Activated gamma-delta T cell (primary cell): ENCODE measurements around the gene CKAP4.

Experiments
- DNase-seq: peaks from one replicate; lab custom pipeline; 2025; lab: John Stamatoyannopoulos, UW

Gene CKAP4

DNA sequence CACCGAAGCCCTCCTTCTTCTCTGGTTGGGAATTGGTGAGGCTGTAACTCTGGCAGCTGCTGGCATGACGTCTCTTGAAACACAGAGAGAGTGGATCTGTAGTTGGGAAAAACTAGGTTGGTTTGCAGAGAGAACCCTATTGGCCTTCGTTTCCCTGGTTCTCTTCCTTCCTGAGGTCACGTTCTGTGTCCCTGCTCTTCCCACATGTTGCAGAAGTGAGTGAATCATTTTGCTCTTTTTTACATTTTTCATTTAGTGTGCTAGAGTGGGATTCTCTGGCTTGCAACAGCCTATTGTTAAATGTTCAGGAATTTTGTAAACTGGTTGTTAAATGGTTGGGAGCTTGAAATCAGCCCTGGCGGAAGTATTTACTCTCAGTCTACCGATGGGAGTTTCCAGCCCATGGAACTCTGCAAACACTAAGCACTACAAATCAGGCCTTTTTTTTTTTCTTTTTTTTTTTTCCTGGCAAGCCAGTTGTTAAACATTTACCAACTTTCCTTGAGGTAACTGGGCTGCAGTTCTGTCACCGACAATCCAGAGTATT is 26.8 kb upstream of the CKAP4 start:
- no peak for DNase-seq

DNA sequence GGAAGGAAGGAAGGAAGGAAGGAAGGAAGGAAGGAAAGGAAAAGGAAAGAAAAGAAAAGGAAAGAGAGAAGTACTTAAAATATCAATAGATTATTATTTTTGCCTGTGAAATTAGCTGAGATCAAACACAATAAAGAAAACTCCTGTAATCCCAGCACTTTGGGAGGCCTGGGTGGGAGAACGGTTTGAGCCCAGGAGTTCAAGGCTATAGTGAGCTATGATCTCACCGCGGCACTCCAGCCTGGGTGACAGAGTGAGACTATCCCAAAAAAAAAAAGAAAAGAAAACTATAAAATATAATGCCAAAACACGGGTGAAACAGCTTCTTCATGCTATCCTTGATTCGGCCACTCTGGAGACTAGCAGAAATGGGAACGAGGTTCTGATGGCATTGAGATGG is 26.2 kb upstream of the CKAP4 start:
- no peak for DNase-seq

DNA sequence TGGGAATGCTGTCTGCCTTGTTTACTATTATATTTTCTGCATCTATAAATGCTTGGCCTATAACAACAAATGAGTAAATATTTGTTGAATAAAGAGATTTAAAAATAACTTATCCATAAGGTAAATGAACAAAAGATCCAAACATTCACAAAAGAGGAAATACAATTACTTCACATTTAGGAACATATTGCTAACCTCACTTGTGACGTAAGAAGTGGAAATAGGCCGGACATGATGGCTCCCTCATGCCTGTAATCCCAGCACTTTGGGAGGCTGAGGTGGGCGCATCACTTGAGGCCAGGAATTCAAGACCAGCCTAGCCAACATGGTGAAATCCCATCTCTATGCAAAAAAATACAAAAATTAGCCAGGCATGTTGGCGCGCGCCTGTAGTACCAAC is 25.7 kb upstream of the CKAP4 start:
- no peak for DNase-seq

DNA sequence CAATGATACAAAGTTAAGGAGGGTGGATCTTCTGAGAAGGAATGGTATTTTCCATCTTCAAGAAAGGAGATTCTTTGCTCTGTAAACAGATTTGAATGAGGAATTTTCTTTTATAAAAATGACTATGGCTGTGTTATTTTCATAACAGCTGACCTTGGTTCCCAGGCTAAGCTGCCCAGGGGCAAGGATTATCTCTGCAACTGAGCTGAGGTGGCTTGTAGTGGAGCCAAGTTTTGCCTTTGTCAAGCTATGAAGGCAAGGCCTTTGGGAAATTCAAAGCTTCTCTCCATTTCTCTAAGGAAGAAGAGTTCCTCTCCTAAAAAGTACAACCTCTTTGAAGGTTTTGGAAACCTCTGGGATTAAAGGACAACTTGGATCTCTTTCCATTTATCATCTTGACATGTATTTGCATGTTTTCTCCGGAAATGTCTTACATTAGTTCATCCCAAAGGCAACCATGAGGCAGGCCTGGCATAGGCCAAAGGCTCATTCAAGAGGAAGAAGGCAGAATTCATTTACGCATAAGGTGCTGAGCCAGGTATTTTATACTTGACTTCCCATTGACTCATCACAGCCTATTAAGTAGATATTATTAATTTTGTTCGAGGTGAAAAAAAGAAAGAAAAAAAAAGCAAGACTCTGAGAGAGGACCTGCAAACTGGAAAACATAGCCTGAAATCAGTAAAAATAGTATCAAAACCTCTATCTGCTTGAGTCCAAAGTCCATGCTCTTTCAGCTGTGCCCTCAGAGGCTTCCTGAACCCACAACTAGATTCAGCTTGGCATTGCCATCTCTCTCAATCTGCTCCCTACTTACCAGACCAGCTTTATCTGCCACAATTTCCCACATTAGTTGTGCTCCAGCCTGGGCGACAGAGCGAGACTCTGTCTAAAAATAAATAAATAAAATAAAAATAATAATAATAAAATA is 24.0 kb upstream of the CKAP4 start:
- no peak for DNase-seq

DNA sequence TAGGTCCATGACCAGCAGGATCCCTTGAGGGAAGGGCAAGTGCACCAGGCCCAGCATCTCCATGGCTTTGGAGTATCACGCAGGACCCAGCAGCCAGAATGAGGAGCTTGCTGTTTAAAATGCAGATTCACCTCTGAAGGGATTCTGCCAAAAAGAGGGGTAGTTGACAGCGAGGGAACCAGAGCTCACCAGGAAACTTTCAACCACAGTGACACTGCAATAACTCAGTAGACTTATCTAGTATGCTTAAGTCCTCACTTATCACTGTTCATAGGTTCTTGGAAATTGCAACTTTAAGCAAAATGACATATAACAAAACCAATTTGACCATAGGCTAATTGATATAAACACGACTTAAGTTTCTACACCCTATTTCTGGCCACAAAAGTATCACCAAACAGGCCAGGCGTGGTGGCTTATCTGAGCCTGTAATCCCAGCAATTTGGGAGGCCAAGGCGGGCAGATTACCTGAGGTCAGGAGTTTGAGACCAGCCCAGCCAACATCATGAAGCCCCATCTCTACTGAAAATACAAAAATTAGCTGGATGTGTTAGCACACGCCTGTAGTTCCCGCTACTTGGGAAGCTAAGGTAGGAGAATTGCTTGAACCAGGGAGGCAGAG is 21.4 kb upstream of the CKAP4 start:
- DNase-seq: no peak

DNA sequence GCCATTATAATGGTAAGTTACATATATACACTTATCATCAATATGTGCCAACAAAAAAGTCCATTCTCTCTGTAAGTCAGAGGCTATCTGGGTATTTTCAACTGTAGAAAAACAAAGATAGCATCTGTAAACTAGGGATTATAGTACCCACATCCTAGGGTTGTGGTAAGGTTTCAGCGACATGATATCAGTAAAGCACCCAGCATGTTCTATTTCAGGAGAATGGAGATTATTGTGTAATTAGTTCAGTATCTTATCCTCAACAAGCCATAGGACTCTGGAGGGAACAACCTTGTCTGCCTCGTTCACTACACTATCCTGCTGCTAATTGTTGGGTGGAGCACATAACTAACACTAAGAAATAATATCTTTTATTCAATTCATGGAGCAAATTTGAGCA is 19.7 kb upstream of the CKAP4 start:
- DNase-seq: no peak

DNA sequence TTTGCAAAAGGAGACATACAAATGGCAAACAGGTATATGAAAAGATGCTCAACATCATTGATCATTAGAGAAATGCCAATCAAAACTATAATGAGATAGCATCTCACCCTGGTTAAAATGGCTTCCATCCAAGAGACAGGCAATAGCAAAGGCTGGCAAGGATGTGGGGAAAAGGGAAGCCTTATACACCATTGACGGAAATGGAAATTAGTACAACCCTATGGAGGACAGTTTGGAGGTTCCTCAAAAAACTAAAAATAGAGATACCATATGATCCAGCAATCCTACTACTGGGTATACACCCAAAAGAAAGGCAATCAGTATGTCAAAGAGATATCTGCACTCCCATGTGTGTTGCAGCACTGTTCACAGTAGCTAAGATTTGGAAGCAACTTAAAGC is 17.3 kb upstream of the CKAP4 start:
- no peak for DNase-seq

DNA sequence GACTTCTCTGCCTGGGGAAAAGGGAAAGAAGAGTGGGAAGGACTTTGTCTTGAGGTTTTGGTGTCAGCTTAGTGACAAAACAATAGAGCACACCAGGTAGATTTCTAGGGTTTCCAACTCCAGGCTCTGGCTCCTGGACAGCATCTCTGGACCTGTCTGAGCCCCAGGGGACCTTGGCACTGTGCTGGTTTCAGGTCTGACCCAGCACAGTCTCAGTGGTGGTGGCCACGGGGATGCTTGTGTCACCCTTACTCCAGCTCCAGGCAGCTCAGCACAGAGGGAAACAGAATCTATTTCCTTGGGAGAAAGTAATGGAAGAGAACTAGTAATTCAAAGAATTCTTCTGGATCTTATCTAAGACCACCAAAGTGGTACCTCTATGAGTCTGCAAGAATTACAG is 11.1 kb upstream of the CKAP4 start:
- no peak for DNase-seq

DNA sequence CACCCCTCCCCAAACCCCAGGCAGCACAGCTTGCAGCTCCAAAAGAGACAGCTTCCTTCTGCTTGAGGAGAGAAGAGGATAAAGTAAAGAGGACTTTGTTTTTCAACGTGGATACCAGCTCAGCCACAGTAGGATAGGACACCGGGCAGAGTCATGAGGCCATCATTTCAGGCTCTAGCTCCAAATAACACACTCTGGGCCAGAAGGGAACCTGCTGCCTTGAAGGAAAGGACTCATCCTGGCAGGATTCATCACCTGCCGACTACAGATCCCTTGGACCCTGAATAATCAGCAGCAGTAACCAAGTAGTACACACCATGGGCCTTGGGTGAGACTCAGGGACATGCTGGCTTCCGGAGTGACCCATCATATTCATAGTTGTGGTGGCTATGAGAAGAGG is 10.4 kb upstream of the CKAP4 start:
- no peak for DNase-seq

DNA sequence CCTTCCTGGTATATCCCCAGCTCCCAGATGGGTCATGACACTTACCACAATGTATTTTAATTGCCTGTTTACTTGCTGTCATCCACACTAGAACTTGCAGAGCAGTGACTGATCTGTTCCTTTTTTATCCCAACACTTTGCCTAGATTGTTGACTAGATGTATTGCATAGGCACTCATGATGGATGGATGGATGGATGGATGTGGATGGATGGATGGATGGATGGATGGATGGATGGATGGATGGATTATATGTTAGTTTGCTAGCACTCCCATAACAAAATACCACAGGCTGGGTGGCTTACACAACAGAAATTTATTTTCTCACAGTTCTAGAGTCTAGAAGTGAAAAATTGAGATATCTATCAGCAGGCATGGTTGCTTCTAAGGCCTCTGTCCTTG is 8.7 kb upstream of the CKAP4 start:
- DNase-seq: no peak

DNA sequence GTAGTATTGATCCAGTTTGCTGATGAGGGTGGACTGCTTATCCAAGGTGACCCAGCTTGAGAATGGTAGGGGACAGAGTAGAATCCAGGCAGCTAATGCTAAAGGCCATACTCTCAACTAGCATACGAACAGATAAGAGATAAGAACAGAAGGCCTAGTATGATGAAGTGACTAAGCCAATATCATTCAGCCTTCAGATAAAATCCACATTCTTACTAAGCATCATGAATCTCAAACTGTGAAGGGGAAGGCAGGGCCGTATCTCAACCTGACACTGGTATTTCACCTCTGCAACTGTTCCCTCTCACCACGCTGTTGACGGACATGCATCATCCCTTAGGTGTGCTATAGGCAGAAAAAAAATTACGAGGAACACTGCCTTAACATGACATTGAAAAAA is 8.1 kb upstream of the CKAP4 start:
- DNase-seq: no peak

DNA sequence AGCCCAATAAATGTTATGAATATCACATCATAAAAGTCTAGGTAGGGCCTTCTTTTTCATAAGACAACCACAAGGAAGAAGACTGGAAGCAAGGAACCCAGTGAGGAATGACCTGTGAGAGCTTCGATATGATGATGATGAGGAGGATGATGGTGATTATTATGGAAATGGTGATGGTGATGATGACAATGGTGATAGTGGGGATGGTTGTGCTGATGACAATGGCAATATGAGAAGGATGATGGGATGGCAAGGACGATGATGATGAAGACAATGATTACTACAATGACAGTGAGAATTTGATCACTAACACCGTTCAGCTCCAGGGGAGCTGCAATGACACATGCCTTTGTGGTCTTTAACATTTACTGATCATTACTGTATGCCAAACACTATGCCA is 7.7 kb upstream of the CKAP4 start:
- DNase-seq: no peak

DNA sequence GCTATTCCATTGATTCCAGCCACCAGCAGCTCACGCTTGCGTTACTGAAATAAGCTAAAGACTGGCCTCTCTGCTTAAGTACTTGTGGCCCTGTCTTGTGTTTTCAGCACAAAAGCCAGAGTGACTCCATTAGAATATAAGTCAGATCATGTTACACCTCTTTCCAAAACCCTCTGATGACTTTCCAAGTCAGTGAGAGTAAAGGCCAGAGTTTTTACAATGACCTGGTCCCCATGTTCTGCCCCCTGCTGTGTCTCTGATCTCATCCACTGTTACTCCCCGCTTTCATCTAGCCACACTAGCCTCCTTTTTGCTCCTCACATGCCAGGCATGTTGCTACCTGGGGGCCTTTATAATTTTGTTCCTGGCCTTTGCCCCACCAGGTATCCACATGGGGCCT is 6.9 kb upstream of the CKAP4 start:
- no peak for DNase-seq

DNA sequence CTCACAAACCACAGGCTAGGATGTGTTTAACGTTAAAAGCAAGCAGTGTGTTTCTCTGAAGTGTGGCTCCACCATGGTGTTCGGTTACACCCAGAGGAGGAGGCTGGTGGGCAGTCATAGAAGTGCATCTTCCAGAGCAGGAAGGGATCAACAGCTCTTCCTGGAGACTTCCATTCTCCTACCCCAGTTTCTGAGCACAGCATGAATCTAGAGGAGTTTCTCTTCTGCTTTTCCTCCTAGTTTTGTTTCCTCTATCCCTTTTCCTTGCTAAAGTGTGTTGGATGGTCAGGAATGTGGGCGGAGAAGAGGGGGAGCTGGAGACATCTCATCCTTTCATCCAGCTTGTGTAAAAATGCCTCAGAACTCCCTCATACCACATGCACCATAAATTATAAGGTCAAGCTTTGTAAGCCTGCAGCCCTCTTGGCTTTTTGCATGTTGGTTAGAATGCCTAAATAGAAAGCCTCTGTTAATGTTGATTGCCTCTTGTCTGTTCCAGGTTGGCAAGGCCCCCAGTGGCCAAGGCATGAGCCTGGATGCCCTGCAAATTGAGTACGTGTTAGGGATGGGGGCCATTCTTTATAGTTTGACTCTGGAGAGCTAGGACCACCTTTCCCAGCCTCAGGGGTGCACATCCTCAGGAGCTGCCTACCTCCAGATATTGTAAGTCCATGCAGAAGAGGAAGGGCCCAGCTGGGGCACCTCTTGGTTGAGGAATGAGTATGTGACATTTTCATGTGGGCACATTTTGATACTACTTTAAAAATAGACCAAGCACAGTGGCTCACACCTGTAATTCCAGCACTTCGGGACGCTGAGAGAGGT is 4.0 kb upstream of the CKAP4 start:
- DNase-seq: no peak

DNA sequence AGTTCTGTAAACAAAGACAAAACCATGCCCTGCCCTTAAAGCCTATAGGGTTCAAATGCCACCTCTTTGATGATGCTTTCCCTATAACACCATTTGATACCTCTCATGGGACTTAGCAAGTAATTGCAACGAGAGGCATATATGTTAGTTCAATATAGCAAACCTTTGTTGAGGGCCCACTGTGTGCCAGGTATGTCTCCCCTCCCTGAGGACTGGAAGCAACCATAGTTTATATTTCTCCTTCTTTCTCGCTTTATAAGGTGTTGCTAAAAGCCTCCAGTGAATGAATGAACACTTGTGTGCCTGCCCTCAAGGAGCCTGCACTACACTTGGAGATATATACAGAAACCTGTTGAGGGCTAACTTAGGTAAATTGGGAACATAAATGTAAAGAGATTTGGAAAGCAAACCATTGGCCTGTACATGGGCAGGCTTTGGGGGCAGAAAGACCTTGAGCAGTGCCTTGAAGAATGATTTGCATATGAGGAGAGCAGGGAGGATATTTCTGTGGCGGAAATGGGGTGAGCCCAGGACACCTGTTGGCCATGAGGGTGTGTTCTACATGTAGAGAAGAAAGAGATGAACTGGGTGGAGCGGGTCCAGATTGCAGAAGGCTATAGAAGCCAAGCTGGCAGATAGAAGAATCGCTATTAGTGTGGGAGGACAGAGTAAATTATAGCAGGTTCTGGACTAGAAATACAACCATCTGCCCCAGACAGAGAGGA is 1.8 kb upstream of the CKAP4 start:
- no peak for DNase-seq

DNA sequence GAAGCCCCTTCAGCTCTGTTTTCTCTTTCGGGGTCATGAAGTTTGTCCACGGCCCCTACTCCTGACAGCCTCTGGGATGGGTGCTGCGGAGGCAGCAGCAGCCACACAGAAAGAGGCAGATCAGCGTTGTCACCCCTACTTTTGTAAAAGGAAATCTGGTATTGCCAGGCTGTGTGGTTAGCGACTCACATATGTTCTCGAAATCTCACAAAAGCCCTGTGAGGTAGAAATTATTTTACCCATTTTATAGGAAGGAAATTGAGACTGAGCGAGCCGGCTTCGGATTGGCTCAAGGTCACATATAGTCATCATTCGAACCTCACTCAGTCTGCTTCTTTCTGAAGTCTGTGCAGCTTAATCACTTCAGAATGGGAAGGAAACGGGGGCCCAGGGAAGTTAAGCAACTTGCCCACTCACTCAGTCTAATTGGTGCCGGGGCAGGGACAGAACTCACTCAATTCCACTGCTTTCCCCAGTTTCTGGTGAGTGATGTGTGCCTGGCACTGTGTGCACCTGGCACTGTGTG is 1.1 kb upstream of the CKAP4 start:
- DNase-seq: no peak

DNA sequence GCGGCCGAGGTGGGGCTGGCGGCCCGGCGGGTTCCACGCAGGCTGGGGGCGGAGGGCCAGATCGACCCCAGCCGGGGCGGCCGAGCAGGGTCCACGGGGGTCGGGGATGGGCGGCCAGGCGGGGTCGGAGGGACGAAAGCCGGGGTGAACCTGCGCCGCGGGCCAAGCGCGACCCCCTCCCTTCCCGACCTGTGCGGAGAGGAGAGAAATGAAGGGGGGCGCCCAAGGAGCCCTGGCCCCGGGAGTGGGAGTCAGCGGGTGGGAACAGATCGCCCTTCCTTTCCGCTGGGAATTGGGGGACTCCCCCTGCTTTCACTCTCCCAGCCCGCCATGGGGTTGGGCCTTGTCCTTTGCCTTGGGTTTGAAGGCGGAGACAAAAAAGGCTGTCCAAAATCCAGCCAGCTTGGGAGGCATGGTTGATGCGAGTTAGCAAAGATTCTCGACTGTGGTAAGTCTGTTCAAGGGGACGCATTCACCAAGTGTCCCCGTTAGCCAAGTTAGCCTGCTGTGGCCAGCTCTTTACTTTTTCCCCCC is 559 bp upstream of the CKAP4 start:
- DNase-seq: no peak

DNA sequence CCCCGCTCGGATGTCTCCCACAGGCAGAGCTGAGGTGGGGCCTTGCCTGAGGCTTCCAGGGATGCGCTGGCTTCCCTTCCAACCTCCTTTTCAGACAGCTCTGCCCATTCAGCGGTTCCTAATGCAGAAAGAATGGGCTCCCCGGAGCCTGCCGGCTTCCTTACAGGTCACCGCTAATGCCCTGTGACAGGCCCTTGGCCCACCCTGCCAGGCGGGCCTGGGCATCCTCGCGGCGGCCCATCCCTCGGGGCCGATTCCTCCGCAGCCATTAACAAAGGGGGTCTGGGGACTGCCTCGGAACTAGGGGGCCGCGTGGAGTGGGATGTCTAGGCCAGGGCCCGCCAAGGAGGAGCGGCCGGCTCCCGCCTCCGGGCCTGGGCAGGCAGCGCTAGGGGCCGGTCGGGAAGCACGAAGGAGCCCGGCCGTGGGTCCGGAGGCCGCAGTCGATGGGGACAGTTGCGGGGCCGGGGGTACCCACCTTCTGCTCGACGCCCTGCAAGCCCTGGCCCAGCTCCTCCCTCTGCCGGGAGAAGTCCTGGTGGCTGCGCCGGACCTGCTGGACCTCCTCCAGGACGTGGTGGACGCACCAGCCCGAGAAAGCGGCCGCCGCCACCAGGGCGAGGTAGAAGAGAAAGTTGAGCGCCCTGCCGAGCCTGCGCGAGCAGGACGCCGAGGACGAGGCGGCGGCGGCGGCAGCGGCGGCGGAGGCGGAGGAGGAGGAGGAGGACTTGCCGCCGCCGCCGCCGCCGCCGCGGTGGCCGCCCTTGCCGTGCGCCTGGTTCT is 738 bp downstream of the CKAP4 start:
- peak; percentile 61 for DNase-seq

DNA sequence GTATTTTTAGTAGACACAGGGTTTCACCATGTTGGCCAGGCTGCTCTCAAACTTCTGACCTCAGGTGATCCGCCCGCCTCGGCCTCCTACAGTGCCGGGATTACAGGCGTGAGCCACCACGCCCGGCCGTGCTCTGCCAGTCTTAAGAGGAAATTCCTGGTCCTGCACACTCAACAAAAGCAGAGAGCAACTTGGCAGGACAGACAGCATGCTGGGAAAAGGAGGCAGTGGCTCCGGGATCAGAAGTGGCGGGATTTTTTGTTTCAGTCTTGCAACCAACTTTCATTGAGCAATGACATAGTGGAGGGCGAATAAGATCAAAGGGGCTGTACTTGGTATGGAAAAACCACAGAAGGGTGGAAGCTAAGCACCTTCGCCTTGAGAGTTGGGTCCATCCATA is 2.1 kb downstream of the CKAP4 start:
- no peak for DNase-seq

DNA sequence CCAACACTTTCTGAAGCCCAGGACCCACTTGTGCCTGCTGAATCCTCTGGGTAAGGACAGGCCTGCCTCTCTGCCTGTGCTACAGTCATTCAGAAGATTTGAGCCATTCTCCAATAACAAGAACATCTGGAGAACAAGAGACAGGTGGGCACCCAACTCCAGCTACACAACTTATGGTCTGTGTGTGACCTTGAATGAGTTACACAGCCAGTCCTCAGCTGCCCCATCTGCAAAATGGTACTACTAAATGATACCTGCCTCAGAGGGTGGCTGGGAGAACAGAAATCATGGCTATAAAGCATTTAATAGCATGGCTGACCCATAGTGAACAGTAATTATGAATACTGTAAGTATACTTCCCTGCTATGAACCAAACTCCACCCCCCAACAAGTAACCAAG is 4.2 kb downstream of the CKAP4 start:
- no peak for DNase-seq
